Activated T-cell treated with anti-CD3 and anti-CD28 coated beads, Interleukin-2, amount 50 U/mL, for 24 hours (primary cell): ENCODE results near the gene HNRNPLL.
A peak's percentile ranks its signal among the peaks of the same experiment; 100 is the strongest.

ENCODE experiments used
- DNase-seq: peaks from one replicate; pipeline ENCODE4 v3.0.0-alpha.2; 2020
- H3K27ac Mint-ChIP-seq: 2 replicates; pipeline ENCODE4 v1.8.0; 2020; ENCODE audit warnings: mild to moderate bottlenecking, mixed read lengths
- H3K27me3 Mint-ChIP-seq: 2 replicates; pipeline ENCODE4 v1.8.0; 2020; ENCODE audit warnings: mixed read lengths
- H3K36me3 Mint-ChIP-seq: 2 replicates; pipeline ENCODE4 v1.8.0; 2020; ENCODE audit warnings: low read depth, mixed read lengths
- H3K4me1 Mint-ChIP-seq: 2 replicates; pipeline ENCODE4 v1.8.0; 2020; ENCODE audit warnings: low read depth, mixed read lengths
- H3K4me3 Mint-ChIP-seq: 2 replicates; pipeline ENCODE4 v1.8.0; 2020; ENCODE audit warnings: mild to moderate bottlenecking, moderate library complexity, mixed read lengths
- H3K9me3 Mint-ChIP-seq: 2 replicates; pipeline ENCODE4 v1.8.0; 2020; ENCODE audit warnings: mixed read lengths

Gene HNRNPLL

GRCh38 chr2:38591152-38591551 lies 11.6 kb downstream of the HNRNPLL start:
- DNase-seq, result no peak
- H3K27me3 Mint-ChIP-seq, result no peaks in the 10 kb centered on the region
- H3K36me3 Mint-ChIP-seq, result peaks cover 59% of the 10 kb centered on the region
- no peaks in the 10 kb centered on the region for H3K9me3 Mint-ChIP-seq
- H3K4me1 Mint-ChIP-seq, result peaks cover 60% of the 10 kb centered on the region
- peak overlapping the region; percentile 57 for H3K4me3 Mint-ChIP-seq
- peak overlapping the region; percentile 79 for H3K27ac Mint-ChIP-seq

DNA sequence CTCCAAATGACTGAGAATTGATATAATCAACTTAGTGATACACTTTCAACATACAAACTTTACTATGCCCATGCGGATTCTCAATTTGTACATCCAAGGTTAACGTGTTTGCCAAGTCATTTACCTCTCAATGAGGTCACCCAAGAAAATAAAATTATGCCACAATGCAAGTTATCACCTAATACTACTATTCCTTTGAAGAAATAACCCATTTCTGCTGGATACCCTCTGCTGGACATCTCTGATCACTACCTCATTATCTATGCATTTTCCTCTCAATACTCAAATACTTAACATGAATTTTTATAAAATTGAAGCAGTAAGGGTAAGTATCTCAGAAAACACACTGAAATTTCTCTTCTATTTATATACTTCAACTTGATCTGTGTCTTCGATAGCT lies 12.7 kb downstream of the HNRNPLL start:
- peaks cover 67% of the 10 kb centered on the region for H3K36me3 Mint-ChIP-seq
- peak overlapping the region; percentile 57 for H3K4me3 Mint-ChIP-seq
- H3K27ac Mint-ChIP-seq, result peak overlapping the region; percentile 79
- H3K4me1 Mint-ChIP-seq, result peaks cover 60% of the 10 kb centered on the region
- no peaks in the 10 kb centered on the region for H3K9me3 Mint-ChIP-seq
- DNase-seq, result no peak
- H3K27me3 Mint-ChIP-seq, result no peaks in the 10 kb centered on the region

- H3K9me3 Mint-ChIP-seq, result no peaks in the 10 kb centered on the region
- no peak for DNase-seq
- peaks cover 79% of the 10 kb centered on the region for H3K36me3 Mint-ChIP-seq
- no peak overlapping the region for H3K4me3 Mint-ChIP-seq
- H3K27ac Mint-ChIP-seq, result peak overlapping the region; percentile 61
- H3K27me3 Mint-ChIP-seq, result no peaks in the 10 kb centered on the region
- peaks cover 50% of the 10 kb centered on the region for H3K4me1 Mint-ChIP-seq
These were observed 15.8 kb downstream of the HNRNPLL start for GRCh38 chr2:38586931-38587330.

DNA sequence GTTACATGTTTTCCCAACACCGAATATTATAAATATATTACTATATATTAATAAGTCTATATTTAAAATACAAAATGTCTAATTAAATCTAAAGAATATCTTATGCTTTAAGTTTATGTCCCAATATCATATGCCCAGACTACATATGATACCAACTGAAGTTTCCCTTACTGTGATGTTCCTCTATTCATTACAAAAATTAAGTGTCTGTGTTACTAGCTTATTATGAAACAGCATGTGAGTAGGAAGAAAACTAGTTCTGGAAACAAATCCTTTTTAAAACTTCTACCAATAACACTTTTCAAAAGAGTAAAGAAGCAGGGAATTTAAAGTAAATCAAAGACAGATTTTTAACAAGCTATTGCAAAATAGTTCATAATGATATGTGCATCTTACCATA lies 17.8 kb downstream of the HNRNPLL start:
- no peak overlapping the region for H3K27ac Mint-ChIP-seq
- DNase-seq, result no peak
- H3K4me3 Mint-ChIP-seq, result no peak overlapping the region
- no peaks in the 10 kb centered on the region for H3K27me3 Mint-ChIP-seq
- peaks cover 49% of the 10 kb centered on the region for H3K4me1 Mint-ChIP-seq
- H3K36me3 Mint-ChIP-seq, result peaks cover 82% of the 10 kb centered on the region
- H3K9me3 Mint-ChIP-seq, result no peaks in the 10 kb centered on the region

GRCh38 chr2:38583994-38584393 lies 18.7 kb downstream of the HNRNPLL start:
- Mint-ChIP-seq H3K36me3 (peaks cover 77% of the 10 kb centered on the region), H3K4me3 (no peak overlapping the region), H3K4me1 (peaks cover 42% of the 10 kb centered on the region), H3K27me3 (no peaks in the 10 kb centered on the region), H3K27ac (peak overlapping the region; percentile 37), H3K9me3 (no peaks in the 10 kb centered on the region)
- no peak for DNase-seq

DNA sequence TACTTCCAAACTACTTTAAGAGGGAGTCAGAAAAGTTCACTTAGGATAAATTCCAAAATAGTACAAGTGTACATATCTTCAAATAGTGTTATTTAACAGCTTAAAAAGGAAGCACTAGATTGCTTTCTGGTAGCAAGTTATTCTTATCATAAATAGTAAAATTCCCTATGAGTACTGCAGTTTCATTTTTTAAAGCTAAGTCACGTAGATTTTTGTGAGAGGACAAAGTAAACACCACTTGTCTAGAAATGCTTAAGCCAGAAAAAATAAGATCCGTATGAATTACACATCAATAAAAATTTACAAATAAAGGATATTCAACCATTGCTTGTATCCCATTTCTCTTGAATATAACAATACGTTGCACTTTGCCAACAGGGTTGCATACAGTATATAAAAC lies 19.2 kb downstream of the HNRNPLL start:
- Mint-ChIP-seq H3K36me3 (peaks cover 78% of the 10 kb centered on the region), H3K4me1 (peaks cover 44% of the 10 kb centered on the region), H3K9me3 (no peaks in the 10 kb centered on the region), H3K4me3 (no peak overlapping the region), H3K27me3 (no peaks in the 10 kb centered on the region), H3K27ac (peak overlapping the region; percentile 26)
- DNase-seq, result no peak

DNA sequence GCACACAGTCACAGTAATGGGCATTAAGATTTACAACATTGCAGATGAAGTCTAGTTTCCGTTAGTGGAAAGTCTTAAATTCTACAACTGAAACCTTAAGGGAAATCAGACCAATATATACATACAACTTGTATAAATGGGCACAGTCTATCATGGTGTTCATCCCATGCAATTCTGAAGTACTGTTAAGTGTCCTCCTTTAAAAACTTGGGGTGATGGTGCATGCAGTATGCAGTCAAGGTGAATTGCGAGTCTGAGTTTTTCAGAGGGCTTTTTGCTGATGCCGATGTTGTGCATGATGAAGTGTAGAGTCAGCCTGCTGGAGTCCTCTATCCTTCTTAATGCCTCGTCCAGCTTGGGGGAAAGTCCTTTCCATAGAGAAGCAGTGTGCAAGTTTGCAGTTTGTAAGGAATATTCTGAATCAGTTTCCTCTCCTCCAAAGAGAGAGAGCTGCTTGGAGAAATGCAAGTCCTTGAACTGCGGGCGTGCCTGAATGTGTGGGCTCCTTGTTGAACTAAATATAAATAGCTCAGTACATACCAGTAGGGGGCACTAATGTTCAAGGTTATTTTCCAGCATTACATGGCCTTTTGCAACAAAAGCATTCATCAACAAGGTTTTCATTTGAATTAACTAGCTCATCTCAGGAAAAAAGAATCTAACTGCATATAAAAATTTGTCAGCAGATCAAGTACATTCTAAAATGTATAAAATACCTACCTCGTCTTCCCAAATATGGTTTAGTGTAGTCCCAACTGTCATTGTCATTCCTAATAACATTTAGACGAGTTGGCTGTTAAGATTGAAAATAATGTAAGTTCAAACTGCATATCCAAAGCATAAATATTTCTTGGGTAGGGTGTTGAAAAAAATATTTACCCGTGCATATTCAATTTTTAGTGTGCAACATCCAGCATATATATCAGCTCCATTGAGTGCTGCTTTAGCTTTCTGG lies 21.3 kb downstream of the HNRNPLL start:
- H3K27ac Mint-ChIP-seq, result no peak overlapping the region
- H3K4me3 Mint-ChIP-seq, result no peak overlapping the region
- DNase-seq, result no peak
- peaks cover 43% of the 10 kb centered on the region for H3K4me1 Mint-ChIP-seq
- no peaks in the 10 kb centered on the region for H3K27me3 Mint-ChIP-seq
- peaks cover 80% of the 10 kb centered on the region for H3K36me3 Mint-ChIP-seq
- H3K9me3 Mint-ChIP-seq, result no peaks in the 10 kb centered on the region

- Mint-ChIP-seq H3K36me3 (peaks cover 80% of the 10 kb centered on the region), H3K27ac (no peak overlapping the region), H3K4me3 (no peak overlapping the region), H3K27me3 (no peaks in the 10 kb centered on the region), H3K9me3 (no peaks in the 10 kb centered on the region), H3K4me1 (peaks cover 44% of the 10 kb centered on the region)
- no peak for DNase-seq
These were observed 22.6 kb downstream of the HNRNPLL start for GRCh38 chr2:38580115-38580636.

GRCh38 chr2:38578832-38579231 lies 23.9 kb downstream of the HNRNPLL start:
- Mint-ChIP-seq H3K27ac (no peak overlapping the region), H3K4me3 (no peak overlapping the region), H3K9me3 (no peaks in the 10 kb centered on the region), H3K36me3 (peaks cover 82% of the 10 kb centered on the region), H3K4me1 (peaks cover 52% of the 10 kb centered on the region), H3K27me3 (no peaks in the 10 kb centered on the region)
- no peak for DNase-seq

DNA sequence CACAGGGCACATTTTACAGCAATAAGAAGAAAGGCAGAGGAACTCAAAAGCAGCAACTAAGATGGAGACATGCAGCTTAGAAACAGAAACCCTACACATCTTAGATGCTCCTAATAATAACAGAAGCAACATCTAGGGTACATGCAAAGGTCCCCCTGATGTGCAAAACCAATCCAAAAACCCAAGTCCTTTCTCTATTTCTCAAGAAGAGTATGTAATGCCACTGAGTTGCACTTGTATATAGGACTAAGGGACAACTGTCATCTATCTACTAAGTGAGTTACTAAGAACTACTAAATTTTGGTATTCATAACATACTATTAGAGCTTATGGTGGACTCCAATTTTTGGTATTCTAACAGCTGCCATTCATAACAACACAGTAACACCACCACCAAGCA lies 28.4 kb downstream of the HNRNPLL start:
- Mint-ChIP-seq H3K27me3 (no peaks in the 10 kb centered on the region), H3K4me3 (no peak overlapping the region), H3K9me3 (no peaks in the 10 kb centered on the region), H3K27ac (peak overlapping the region; percentile 62), H3K4me1 (peaks cover 51% of the 10 kb centered on the region), H3K36me3 (peaks cover 84% of the 10 kb centered on the region)
- no peak for DNase-seq

- Mint-ChIP-seq H3K27ac (peak overlapping the region; percentile 84), H3K9me3 (no peaks in the 10 kb centered on the region), H3K36me3 (peaks cover 88% of the 10 kb centered on the region), H3K4me1 (peaks cover 41% of the 10 kb centered on the region), H3K4me3 (no peak overlapping the region), H3K27me3 (no peaks in the 10 kb centered on the region)
- DNase-seq, result no peak
These were observed 30.6 kb downstream of the HNRNPLL start for GRCh38 chr2:38572167-38572566.

DNA sequence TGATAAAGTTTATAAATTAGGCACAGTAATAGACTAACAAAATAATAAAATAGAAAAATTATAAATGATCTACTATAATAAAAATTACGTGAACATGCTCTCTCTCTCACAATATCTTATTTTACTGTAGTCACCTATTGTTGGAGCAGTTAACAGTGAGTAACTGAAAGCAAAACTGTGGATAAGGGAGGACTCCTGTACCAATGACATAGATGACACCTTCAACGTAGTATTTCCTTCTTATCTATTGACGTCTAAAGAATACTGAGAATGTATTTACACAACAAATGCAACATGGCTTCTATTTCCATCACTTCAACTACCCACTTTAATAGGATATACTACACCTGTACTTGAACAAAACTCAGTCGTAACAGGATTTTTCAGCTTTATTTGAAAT lies 31.5 kb downstream of the HNRNPLL start:
- H3K36me3 Mint-ChIP-seq, result peaks cover 85% of the 10 kb centered on the region
- H3K4me1 Mint-ChIP-seq, result peaks cover 34% of the 10 kb centered on the region
- H3K4me3 Mint-ChIP-seq, result no peak overlapping the region
- no peak for DNase-seq
- H3K27me3 Mint-ChIP-seq, result no peaks in the 10 kb centered on the region
- H3K27ac Mint-ChIP-seq, result no peak overlapping the region
- no peaks in the 10 kb centered on the region for H3K9me3 Mint-ChIP-seq

- H3K9me3 Mint-ChIP-seq, result no peaks in the 10 kb centered on the region
- DNase-seq, result no peak
- peak overlapping the region; percentile 15 for H3K27ac Mint-ChIP-seq
- no peak overlapping the region for H3K4me3 Mint-ChIP-seq
- H3K36me3 Mint-ChIP-seq, result peaks cover 86% of the 10 kb centered on the region
- H3K27me3 Mint-ChIP-seq, result no peaks in the 10 kb centered on the region
- H3K4me1 Mint-ChIP-seq, result peaks cover 15% of the 10 kb centered on the region
These were observed 33.8 kb downstream of the HNRNPLL start for GRCh38 chr2:38568724-38569436.

DNA sequence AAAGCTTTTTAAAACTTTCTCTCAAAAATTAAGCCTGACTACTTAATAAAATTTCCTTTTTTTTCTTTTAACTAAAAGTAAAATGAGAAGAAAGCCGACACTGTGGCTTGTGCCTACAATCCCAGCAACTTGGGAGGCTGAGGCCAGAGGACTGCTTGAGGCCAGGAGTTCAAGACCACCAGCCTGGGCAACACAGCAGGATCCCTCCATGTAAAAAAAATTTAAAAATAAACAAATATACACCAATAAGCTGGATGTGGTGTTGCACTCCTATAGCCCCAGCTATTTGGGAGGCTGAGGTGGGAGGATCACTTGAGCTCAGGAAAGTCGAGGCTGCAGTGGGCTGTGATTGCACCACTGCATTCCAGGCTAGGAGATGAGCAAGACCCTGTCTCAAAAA lies 37.4 kb downstream of the HNRNPLL start:
- Mint-ChIP-seq H3K4me1 (peaks cover 1% of the 10 kb centered on the region), H3K4me3 (no peak overlapping the region), H3K27ac (no peak overlapping the region), H3K27me3 (no peaks in the 10 kb centered on the region), H3K9me3 (no peaks in the 10 kb centered on the region), H3K36me3 (peaks cover 83% of the 10 kb centered on the region)
- no peak for DNase-seq

DNA sequence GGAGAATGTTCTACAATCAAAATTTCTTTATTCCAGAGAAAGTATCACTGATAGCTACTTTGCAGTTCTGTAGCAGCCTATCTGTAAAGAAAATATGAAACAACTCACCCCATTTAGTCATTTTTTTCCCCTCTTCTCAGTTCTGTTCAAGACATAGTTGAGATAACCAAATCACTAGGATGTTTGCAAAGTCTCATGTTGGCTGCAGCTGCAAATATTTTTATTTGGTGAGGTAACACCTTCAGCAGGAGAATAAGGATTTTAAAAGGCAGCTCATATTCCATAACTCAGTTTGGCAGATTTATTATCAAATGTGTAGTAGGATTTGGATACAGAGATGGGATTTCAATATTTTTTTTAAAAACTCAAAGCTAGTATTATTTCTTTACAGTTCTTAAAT lies 41.0 kb downstream of the HNRNPLL start:
- Mint-ChIP-seq H3K4me1 (peaks cover 1% of the 10 kb centered on the region), H3K36me3 (peaks cover 66% of the 10 kb centered on the region), H3K27me3 (no peaks in the 10 kb centered on the region), H3K27ac (no peak overlapping the region), H3K9me3 (no peaks in the 10 kb centered on the region), H3K4me3 (no peak overlapping the region)
- DNase-seq, result no peak
